ENCODE measurements around the gene TSEN34.

- no peak for TF ChIP-seq CTCF (conservative IDR thresholded peaks at IDR 0.05; ENCODE audit: low read length)
- no peak for TF ChIP-seq EZH2phosphoT487 (IDR thresholded peaks at IDR 0.05; ENCODE audit: borderline replicate concordance, low read depth, low read length)
These were observed 7.7 kb upstream of the TSEN34 start for GRCh38 chr19:54183431-54183830.
